ENCODE data around the gene SOX10. TPM values are rescaled to one million over a fixed set of nuclear protein-coding genes. Genes with fewer than 3 reads are reported as not detected.

Gene SOX10
- total RNA-seq, 1 donor from 2014 or later: 0.34 TPM

DNA sequence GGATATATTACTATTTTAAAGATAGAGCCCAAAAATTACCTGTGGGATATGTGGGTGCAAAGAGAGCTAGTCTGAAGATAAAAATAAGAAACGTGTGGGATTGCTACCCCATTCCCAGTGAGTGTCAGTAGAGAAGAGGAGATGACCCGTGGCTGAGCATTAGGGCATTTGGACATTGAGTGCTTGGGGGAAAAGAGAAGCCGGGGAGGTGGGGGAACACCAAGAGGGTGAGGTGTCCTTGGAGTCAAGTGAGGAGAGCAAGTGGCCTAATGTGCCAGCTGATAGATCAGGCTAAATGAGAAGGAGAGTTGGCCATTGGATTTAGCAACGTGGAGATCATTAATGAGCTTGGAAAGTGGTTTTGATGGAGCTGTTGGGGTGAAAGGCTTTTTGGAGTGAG lies 29.7 kb downstream of the SOX10 start:
- TF ChIP-seq, protein P1, sequence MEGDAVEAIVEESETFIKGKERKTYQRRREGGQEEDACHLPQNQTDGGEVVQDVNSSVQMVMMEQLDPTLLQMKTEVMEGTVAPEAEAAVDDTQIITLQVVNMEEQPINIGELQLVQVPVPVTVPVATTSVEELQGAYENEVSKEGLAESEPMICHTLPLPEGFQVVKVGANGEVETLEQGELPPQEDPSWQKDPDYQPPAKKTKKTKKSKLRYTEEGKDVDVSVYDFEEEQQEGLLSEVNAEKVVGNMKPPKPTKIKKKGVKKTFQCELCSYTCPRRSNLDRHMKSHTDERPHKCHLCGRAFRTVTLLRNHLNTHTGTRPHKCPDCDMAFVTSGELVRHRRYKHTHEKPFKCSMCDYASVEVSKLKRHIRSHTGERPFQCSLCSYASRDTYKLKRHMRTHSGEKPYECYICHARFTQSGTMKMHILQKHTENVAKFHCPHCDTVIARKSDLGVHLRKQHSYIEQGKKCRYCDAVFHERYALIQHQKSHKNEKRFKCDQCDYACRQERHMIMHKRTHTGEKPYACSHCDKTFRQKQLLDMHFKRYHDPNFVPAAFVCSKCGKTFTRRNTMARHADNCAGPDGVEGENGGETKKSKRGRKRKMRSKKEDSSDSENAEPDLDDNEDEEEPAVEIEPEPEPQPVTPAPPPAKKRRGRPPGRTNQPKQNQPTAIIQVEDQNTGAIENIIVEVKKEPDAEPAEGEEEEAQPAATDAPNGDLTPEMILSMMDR (IDR thresholded peaks at IDR 0.05; ENCODE audit: insufficient read depth, low read depth, low read length): no peak
- no peak for TF ChIP-seq EZH2 (IDR thresholded peaks at IDR 0.05; ENCODE audit: insufficient read depth, low read length)
- H3K4me1 Mint-ChIP-seq (ENCODE audit: low read depth, unreplicated experiment): peaks cover 3% of the 10 kb centered on the region
- Histone ChIP-seq H3K9ac (ENCODE audit: low read length) (peak overlapping the region; percentile 97), H3K36me3 (ENCODE audit: insufficient read depth, low read length) (peaks cover 25% of the 10 kb centered on the region), H3K27me3 (ENCODE audit: insufficient read depth, low read length) (no peaks in the 10 kb centered on the region), H3K4me2 (ENCODE audit: low read length) (peak overlapping the region; percentile 98), H3K4me1 (ENCODE audit: insufficient read depth, low read length) (peaks cover 10% of the 10 kb centered on the region), H3K4me3 (ENCODE audit: insufficient read depth, low read depth, low read length) (peak overlapping the region; percentile 97), H4K20me1 (ENCODE audit: insufficient read depth, low read length) (peaks cover 31% of the 10 kb centered on the region), H3K79me2 (ENCODE audit: insufficient read depth, low read length) (peaks cover 40% of the 10 kb centered on the region), H2AFZ (ENCODE audit: low read depth, low read length) (no peak overlapping the region), H3K9me3 (ENCODE audit: insufficient read depth, low read depth, low read length) (no peaks in the 10 kb centered on the region), H3K27ac (ENCODE audit: low read depth, low read length) (no peak overlapping the region)
- DNase-seq (ENCODE audit: low read depth) (no peak), FAIRE-seq (no peak)
- no peaks in the 10 kb centered on the region for H3K27me3 Mint-ChIP-seq (ENCODE audit: low read depth, unreplicated experiment)
- peaks cover 11% of the 10 kb centered on the region for H3K36me3 Mint-ChIP-seq (ENCODE audit: low read depth, unreplicated experiment)
- peak overlapping the region; percentile 97 for H3K27ac Mint-ChIP-seq (ENCODE audit: unreplicated experiment)
- H3K4me3 Mint-ChIP-seq (ENCODE audit: unreplicated experiment): peak overlapping the region; percentile 98
- H3K9me3 Mint-ChIP-seq (ENCODE audit: unreplicated experiment): no peaks in the 10 kb centered on the region

DNA sequence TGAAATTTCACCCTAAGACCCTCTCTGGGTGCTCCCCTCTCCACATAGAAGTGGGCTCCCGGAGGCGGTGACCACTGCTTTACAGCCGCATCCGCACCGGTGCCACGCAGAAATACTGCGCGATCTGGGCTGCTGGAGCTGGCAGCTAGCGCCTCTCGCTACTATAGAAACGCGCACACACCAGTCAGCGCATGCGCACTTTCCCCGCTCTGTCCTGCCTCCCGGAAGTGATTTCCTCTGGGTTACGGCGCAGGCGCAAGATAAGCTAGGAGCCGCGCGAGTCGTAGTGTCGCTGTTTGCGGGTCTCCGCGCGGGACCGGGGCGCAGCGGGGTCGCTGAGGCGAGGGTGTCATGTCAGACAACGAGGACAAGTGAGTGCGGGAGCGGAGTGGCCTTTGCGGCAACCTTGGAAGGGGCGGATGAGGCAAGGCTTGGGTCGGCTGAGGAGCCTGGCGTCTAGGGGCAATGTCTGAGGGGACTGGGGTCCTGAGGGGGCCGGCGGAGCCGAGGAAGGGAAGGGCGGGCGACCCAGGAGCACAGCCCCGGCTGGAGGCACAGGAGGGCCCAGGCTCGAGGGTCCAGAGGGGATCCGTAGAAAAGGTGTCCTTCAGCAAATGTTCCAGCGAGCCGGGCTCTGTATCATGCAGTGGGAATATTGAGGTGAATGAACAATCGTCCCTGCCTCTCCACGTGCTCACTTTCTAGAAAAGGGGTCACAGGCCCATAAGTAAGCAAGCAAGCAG lies 30.7 kb downstream of the SOX10 start, which contains the start of the genes C22orf23 and POLR2F:
TSS of gene C22orf23 (minus strand) at position 165 of the 743 bp plus-strand sequence. CDS start 452 bp downstream, outside the sequence.
TSS of gene POLR2F (plus strand) at position 263 of the 743 bp plus-strand sequence. CDS start at position 352, 89 bp downstream.
- peaks cover 40% of the 10 kb centered on the region for H3K79me2 ChIP-seq (ENCODE audit: insufficient read depth, low read length)
- peaks cover 15% of the 10 kb centered on the region for H3K36me3 ChIP-seq (ENCODE audit: insufficient read depth, low read length)
- peak within 1 kb of the TSS; percentile 97 for H3K4me3 ChIP-seq (ENCODE audit: insufficient read depth, low read depth, low read length)
- TF ChIP-seq, protein P1 (IDR thresholded peaks at IDR 0.05; ENCODE audit: insufficient read depth, low read depth, low read length): no peak
- no peak for TF ChIP-seq EZH2 (IDR thresholded peaks at IDR 0.05; ENCODE audit: insufficient read depth, low read length)
- peak within 1 kb of the TSS; percentile 97 for H3K9ac ChIP-seq (ENCODE audit: low read length)
- H3K4me2 ChIP-seq (ENCODE audit: low read length): peak within 1 kb of the TSS; percentile 98
- Mint-ChIP-seq H3K36me3 (ENCODE audit: low read depth, unreplicated experiment) (peaks cover 2% of the 10 kb centered on the region), H3K27ac (ENCODE audit: unreplicated experiment) (peak within 1 kb of the TSS; percentile 97), H3K9me3 (ENCODE audit: unreplicated experiment) (no peaks in the 10 kb centered on the region), H3K4me3 (ENCODE audit: unreplicated experiment) (peak within 1 kb of the TSS; percentile 98), H3K4me1 (ENCODE audit: low read depth, unreplicated experiment) (peaks cover 3% of the 10 kb centered on the region), H3K27me3 (ENCODE audit: low read depth, unreplicated experiment) (no peaks in the 10 kb centered on the region)
- H3K27me3 ChIP-seq (ENCODE audit: insufficient read depth, low read length): no peaks in the 10 kb centered on the region
- H3K9me3 ChIP-seq (ENCODE audit: insufficient read depth, low read depth, low read length): no peaks in the 10 kb centered on the region
- H2AFZ ChIP-seq (ENCODE audit: low read depth, low read length): peak within 1 kb of the TSS; percentile 98
- H3K4me1 ChIP-seq (ENCODE audit: insufficient read depth, low read length): peaks cover 10% of the 10 kb centered on the region
- peak; percentile 88 for FAIRE-seq
- peak; percentile 80 for DNase-seq (ENCODE audit: low read depth)
- peak within 1 kb of the TSS; percentile 52 for H3K27ac ChIP-seq (ENCODE audit: low read depth, low read length)
- peaks cover 23% of the 10 kb centered on the region for H4K20me1 ChIP-seq (ENCODE audit: insufficient read depth, low read length)

DNA sequence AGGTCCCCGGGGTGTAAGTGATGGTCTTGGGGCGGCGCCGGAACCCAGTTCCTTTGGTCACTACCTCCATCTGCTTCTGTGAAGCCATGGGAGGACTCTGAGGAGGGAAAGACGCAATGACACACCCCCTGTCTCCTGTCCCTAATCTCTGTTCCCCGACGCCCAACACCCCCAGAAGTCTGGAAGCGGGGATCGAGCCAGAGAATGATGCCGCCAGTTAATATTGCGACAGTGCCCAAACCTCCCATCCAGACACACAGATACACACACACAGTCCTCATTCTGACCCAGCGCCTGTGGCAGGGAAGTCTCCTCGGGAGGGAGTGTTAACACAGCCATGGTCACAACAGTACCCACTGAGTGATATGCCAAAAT lies 31.3 kb downstream of the SOX10 start:
- FAIRE-seq: no peak

More for the DNA sequence above, 31.3 kb downstream of the SOX10 start:
- Histone ChIP-seq H4K20me1 (ENCODE audit: insufficient read depth, low read length) (peaks cover 19% of the 10 kb centered on the region), H3K79me2 (ENCODE audit: insufficient read depth, low read length) (peaks cover 40% of the 10 kb centered on the region), H3K4me1 (ENCODE audit: insufficient read depth, low read length) (peaks cover 10% of the 10 kb centered on the region), H3K27ac (ENCODE audit: low read depth, low read length) (peak overlapping the region; percentile 49), H2AFZ (ENCODE audit: low read depth, low read length) (peak overlapping the region; percentile 98), H3K4me3 (ENCODE audit: insufficient read depth, low read depth, low read length) (peak overlapping the region; percentile 97), H3K4me2 (ENCODE audit: low read length) (peak overlapping the region; percentile 98), H3K9ac (ENCODE audit: low read length) (peak overlapping the region; percentile 97), H3K36me3 (ENCODE audit: insufficient read depth, low read length) (peaks cover 12% of the 10 kb centered on the region), H3K9me3 (ENCODE audit: insufficient read depth, low read depth, low read length) (no peaks in the 10 kb centered on the region), H3K27me3 (ENCODE audit: insufficient read depth, low read length) (no peaks in the 10 kb centered on the region)
- Mint-ChIP-seq H3K4me1 (ENCODE audit: low read depth, unreplicated experiment) (peaks cover 3% of the 10 kb centered on the region), H3K27ac (ENCODE audit: unreplicated experiment) (peak overlapping the region; percentile 97), H3K36me3 (ENCODE audit: low read depth, unreplicated experiment) (peaks cover 2% of the 10 kb centered on the region), H3K9me3 (ENCODE audit: unreplicated experiment) (no peaks in the 10 kb centered on the region), H3K27me3 (ENCODE audit: low read depth, unreplicated experiment) (no peaks in the 10 kb centered on the region), H3K4me3 (ENCODE audit: unreplicated experiment) (peak overlapping the region; percentile 98)
- DNase-seq (ENCODE audit: low read depth): no peak
- TF ChIP-seq, protein P1 (IDR thresholded peaks at IDR 0.05; ENCODE audit: insufficient read depth, low read depth, low read length): no peak
- TF ChIP-seq EZH2 (IDR thresholded peaks at IDR 0.05; ENCODE audit: insufficient read depth, low read length): no peak

Measured in astrocyte (in vitro differentiated cells and primary cell).